Neutrophil (primary cell): ENCODE measurements around the gene CCDC136.

ENCODE experiments used
- H3K27ac ChIP-seq: fragments of 200-600 bp; sonication (generic); 2 replicates; pipeline ENCODE4 v1.5.1; 2016; ENCODE audit warnings: mild to moderate bottlenecking, moderate library complexity
- H3K27me3 ChIP-seq: fragments of 200-600 bp; sonication (generic); 2 replicates; pipeline ENCODE4 v1.6.0; 2016; ENCODE audit warnings: mild to moderate bottlenecking
- H3K36me3 ChIP-seq: fragments of 200-600 bp; sonication (generic); 2 replicates; pipeline ENCODE4 v1.5.1; 2017
- H3K4me1 ChIP-seq, 2 experiments: fragments of 200-600 bp in 1 of 2; sonication (generic) in 1 of 2; 1 replicate in 1 of 2; 2 replicates in 1 of 2; pipeline versions ENCODE4 v1.5.1 to v1.6.1; 2013 to 2016; ENCODE audit warnings: low read depth in 1 of 2, low read length in 1 of 2, mild to moderate bottlenecking in 1 of 2, moderate library complexity in 1 of 2; ENCODE audit not compliant: control insufficient read depth in 1 of 2, insufficient read depth in 1 of 2
- H3K4me3 ChIP-seq, 2 experiments: fragments of 200-600 bp in 1 of 2; sonication (generic) in 1 of 2; 1 replicate in 1 of 2; 2 replicates in 1 of 2; pipeline ENCODE4 v1.5.1; 2013 to 2016; ENCODE audit warnings: low read depth in 1 of 2, low read length in 1 of 2, mild to moderate bottlenecking in 1 of 2, moderate library complexity in 1 of 2
- H3K9me3 ChIP-seq: fragments of 200-600 bp; sonication (generic); 2 replicates; pipeline ENCODE4 v1.5.1; 2016
- TF ChIP-seq, protein P1 (sequence below): fragments of 200-600 bp; sonication (generic); IDR thresholded peaks from 2 replicates; pipeline ENCODE4 v1.5.1; 2016; ENCODE audit warnings: antibody characterized with exemption

The CCDC136 gene

DNA sequence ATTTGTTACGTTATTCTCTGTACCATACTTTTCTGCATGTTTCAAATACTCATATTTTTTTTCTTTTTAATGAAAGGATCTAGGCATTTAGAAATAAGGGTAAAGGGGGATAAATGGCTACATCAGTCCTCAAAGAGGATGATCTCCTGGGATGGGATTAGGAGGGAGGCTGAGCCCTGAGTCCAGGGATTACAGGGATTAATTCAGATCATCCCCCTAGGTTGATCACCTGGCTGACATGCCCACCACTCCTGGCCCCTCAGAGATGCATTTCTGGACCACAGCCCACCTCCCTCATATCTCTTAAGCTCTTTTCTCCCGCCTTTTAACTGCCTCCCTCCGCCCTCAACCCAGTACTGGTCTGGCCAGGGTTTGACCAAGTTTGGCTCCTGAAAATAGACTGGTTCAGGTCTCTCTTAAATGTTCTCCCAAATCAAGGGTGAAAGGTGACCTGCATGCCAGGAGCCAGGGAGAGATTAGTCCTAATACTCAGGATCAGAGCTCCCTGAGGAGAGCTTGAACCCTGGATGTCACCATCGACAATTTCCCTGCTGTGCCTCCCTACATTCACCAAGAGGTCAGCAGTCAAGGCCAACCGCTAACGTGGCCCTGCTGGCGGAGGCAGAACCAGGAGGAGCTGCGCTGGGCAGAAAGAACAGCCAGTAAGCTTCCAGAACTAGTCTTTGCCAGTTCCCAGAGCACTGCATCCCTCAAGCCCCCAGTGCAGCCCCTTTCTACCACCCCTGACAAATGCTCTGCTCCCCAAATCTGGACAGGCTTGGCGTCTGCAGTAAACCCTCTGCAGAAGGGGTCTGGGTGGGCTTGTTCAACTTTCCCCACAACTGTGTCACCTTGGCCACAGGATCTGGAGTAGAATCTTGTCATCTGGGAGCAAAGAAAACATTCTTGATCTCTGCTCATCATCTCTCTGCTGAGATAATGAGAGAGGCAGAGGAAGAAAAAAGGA is 3.0 kb upstream of the CCDC136 start:
- TF ChIP-seq, protein P1, sequence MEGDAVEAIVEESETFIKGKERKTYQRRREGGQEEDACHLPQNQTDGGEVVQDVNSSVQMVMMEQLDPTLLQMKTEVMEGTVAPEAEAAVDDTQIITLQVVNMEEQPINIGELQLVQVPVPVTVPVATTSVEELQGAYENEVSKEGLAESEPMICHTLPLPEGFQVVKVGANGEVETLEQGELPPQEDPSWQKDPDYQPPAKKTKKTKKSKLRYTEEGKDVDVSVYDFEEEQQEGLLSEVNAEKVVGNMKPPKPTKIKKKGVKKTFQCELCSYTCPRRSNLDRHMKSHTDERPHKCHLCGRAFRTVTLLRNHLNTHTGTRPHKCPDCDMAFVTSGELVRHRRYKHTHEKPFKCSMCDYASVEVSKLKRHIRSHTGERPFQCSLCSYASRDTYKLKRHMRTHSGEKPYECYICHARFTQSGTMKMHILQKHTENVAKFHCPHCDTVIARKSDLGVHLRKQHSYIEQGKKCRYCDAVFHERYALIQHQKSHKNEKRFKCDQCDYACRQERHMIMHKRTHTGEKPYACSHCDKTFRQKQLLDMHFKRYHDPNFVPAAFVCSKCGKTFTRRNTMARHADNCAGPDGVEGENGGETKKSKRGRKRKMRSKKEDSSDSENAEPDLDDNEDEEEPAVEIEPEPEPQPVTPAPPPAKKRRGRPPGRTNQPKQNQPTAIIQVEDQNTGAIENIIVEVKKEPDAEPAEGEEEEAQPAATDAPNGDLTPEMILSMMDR = no peak
- no peaks in the 10 kb centered on the region for H3K36me3 ChIP-seq

DNA sequence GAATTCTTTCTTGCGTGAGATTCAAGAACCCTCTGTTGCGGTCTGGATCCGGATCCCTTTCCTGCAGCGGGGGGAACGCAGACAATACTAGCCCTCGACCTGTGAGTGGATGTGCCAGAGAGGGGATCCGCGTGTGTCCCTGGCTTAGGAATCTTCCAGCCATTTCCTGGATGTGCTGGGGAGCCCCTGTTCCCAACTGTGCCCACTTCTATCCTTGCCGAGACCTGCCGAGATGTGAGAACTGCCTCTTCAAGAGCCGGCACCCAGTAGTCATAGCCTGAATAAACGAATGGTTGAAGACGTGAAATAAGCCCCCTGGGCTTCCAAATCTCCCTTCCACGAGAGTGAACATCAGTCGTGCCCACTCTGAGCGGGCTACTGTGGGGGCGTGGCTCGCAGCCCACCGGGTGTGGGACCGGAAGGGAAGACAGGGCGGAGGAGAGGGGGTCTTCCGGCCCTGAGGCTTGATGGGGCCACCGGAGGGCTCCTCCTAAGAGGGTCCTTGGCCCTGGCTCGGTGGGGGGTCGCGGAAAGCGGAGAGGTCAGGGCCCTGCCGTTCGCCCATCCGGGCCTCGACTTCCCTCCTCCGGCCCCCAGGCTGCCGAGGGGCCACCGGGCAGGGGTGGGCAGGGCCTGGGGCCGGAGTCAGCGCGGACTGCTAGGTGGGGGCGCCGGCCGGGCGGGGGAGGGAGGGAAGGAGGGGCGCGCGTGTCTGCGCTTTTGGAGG is 1.3 kb upstream of the CCDC136 start:
- H3K27ac ChIP-seq = no peak overlapping the region
- peaks cover 6 to 14% of the 10 kb centered on the region in 2 experiments for H3K4me1 ChIP-seq

More for the DNA sequence above, 3.0 kb upstream of the CCDC136 start:
- H3K27me3 ChIP-seq = peaks cover 85% of the 10 kb centered on the region
- H3K27ac ChIP-seq = no peak overlapping the region
- no peaks in the 10 kb centered on the region for H3K9me3 ChIP-seq
- H3K4me1 ChIP-seq = peaks cover 6 to 14% of the 10 kb centered on the region in 2 experiments
- no peak overlapping the region for H3K4me3 ChIP-seq

GRCh38 chr7:128791972-128792327 is 182 bp downstream of the CCDC136 start:
- Histone ChIP-seq H3K4me3 (peak overlapping the region in 1 of 2 experiments; percentile 59), H3K27me3 (peaks cover 74% of the 10 kb centered on the region), H3K27ac (no peak overlapping the region), H3K4me1 (peaks cover 6 to 14% of the 10 kb centered on the region in 2 experiments), H3K9me3 (no peaks in the 10 kb centered on the region), H3K36me3 (no peaks in the 10 kb centered on the region)
- TF ChIP-seq, protein P1 = no peak

More for the DNA sequence above, 1.3 kb upstream of the CCDC136 start:
- Histone ChIP-seq H3K9me3 (no peaks in the 10 kb centered on the region), H3K36me3 (no peaks in the 10 kb centered on the region), H3K4me3 (peak overlapping the region; percentile 35 to 59), H3K27me3 (peaks cover 84% of the 10 kb centered on the region)
- TF ChIP-seq, protein P1 = no peak

DNA sequence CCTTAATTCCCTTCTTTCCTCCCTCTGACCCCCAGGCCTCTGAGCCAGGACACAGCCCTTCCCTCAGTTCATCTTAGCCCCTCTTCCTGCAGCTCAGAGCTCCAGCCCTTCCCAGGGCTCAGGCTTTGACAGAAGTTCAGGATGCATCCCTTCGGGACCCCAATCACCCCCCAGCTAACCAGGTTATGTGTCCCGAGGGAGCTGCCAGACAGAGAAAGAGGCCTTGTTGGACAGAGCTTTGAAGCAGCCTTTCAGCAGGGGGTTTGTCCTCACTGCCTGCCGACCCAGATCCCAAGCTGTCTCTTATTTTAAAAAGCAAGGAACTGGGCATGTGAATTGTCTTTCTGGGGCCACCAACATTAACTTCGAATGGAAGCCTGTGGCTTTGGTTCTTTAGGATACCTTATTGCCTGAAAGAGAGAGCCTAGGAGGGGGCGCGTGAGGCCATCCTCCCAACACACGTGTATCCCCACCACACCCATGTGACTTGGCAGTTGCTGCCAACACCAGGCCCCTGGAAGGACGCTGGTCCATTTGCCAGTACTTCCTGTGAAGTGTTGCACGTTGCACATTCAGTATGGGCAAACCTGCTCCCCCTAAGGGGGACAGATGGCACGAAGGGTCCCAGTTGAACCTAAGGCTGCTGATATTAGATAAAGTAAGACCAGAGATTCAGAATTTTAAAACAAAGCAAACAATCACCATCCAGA is 858 bp downstream of the CCDC136 start:
- Histone ChIP-seq H3K27me3 (peaks cover 67% of the 10 kb centered on the region), H3K4me3 (no peak overlapping the region), H3K27ac (no peak overlapping the region), H3K4me1 (peaks cover 6 to 14% of the 10 kb centered on the region in 2 experiments), H3K36me3 (no peaks in the 10 kb centered on the region), H3K9me3 (no peaks in the 10 kb centered on the region)
- TF ChIP-seq, protein P1 = no peak

GRCh38 chr7:128793181-128793547 is 1.4 kb downstream of the CCDC136 start:
- Histone ChIP-seq H3K4me3 (no peak overlapping the region), H3K27ac (no peak overlapping the region), H3K36me3 (no peaks in the 10 kb centered on the region), H3K27me3 (peaks cover 62% of the 10 kb centered on the region), H3K9me3 (no peaks in the 10 kb centered on the region), H3K4me1 (peaks cover 6 to 14% of the 10 kb centered on the region in 2 experiments)
- TF ChIP-seq, protein P1 = no peak
